NK-92 (cell line): ENCODE data around the gene PRXL2A.

ENCODE experiments used
- DNase-seq: peaks from one replicate; lab custom pipeline; 2025; ENCODE audit not compliant: unreplicated experiment; lab: John Stamatoyannopoulos, UW

PRXL2A gene

DNA sequence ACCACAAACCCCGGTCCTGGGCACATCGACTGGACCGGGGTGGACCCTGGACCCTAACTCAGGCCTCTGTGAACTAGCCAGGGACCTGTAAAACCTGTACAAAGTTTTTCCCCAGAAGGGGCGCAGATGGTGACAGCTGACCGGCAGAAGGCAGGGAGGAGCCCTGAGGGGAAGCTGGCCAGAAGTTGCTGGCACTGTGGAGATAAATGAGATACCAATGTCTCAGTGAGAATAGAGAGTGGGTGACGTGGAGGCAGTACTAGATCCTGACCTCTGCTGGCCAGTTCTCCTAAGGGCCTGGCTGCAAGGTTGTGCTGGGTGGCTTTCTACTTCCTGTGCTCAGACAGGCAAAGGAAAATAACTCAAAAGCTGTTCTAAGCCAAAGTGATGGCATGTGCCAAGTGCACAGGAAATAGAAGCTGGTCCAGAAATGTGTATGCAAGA, 35.2 kb downstream of the PRXL2A start:
- DNase-seq = no peak

DNA sequence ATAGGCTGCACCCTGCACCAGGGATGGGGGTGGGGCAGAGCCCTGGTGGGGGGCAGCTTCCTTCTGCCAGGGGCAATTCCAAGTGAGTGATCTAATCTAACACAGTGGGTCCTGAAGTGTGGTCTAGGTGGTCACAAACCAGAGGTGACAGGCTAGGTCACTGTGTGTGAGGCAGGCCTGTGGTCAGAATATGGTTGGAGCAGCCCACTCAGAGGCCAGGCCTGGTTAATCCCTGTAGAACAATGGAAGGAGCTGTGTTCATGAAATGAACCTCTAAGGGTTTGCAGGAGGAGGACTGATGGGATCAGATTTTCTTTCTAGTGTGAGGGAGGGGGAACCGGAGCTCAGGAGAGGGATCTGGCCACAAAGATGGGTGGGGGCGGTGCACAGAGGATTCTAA, 35.8 kb downstream of the PRXL2A start:
- DNase-seq = no peak

DNA sequence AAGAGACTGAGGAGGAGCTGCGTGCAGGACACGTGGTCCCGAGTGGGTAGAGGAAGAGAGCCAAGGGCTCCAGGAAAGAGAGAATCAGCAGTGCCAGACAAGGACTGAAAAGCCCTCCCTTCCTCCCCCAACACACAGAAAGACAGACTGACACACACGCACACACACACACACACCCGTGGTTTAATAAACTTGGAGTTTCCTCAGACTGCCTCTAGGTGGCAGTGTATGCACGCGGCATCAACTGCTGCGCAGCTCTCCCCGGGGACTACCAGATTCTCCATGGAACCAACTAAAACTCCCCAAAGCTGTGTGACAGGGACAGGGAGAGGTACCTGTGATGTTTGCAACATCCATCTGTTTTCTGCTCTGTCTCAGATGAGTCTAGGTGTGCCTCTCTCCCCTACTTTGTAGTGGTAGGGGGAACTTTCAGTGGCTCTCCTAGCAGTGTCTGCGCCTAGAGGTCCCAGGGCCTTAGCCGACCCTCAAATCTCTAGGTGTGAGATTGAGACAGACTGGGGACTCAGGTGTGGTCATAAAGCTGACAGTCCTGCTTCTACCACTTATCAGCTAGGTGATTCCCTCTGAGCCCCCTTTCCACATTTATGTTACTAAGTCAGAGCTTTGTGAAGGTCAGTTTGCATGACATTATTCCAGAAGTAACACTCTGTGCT, 36.4 kb downstream of the PRXL2A start:
- DNase-seq = no peak

DNA sequence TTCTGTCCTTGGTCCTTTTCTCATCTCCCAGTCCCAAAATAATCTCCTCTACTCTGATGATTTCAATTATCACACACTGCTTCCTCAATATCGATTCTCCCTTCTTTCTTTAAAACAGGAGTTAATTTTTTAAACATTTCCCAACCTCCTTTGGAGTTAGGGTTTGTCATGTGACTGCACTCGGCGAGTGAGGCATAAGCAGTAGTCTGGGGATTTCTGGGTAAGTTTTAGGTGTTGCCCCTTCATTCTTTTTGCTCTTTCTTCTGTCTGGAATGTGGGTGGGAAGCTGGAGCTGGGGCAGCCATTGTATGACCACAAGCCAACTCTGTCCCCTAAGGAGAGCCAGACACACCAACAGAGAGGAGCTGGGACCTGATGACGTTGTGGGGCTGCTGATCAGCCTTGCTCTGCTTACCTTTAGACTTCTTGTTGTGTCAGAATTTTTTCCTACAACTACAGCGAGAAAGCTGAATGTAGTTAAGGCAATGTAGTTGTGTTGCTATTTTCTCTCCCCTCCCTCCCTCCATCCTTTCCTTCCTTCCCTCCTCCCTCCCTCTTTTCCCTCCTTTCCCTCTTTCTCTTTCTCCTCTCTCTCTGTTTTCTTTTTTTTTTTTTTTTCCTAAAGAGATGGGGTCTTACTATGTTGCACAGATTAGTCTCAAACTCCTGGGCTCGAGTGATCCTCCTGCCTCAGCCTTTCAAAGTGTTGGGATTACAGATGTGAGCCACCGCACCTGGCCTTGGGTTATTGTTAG, 39.3 kb downstream of the PRXL2A start:
- no peak for DNase-seq

DNA sequence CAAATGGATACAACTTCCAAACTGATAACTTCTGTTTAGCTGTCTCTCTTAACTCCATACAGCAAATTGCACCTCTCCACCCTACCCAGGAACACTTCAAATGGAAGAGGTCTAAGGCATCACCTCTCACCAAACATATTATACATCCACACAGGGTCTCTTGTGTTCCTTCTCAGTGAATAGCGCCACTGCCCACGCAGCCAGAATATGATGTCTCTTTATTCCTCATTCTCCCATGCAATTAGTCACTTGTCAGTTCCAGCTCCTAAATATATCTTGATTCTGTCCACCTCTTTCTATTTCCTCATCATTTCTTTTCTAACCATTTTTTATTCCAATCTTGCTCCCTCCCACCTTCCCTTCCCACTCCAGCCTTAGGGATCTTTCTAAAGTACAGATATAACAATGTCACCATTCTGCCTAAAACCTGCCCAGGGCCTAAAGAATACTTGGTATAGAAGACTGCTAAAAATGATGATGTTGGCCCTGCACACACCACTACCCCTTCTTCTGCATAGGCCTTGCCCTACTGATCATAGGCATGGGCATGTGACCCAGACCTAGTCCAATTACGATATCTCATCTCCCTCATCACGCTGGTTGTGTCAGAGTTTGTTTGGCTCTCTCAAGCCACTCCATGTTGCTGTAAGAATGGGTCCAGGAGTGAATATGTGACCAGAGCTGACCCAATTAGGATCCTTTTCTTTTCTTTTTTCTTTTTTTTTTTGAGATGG, 40.0 kb downstream of the PRXL2A start:
- no peak for DNase-seq

DNA sequence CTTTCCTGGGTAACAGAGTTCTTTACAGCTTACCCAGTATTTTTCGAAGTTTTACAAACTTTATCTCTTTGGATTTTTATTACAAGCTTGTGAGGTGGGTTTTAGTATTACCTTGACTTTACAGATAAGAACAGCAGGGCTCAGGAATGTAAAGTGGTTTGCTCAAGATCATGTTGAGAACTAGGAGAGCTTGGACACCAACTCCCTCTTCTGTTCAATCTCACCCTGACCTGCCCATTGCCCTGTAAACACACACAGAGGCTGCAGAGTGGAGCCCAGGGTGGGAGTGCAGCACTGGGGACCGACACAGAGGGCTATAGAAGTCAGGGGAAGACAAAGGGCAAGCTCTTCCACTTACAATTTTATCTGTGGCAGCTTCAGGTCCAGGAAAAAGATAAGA, 41.2 kb downstream of the PRXL2A start:
- no peak for DNase-seq

DNA sequence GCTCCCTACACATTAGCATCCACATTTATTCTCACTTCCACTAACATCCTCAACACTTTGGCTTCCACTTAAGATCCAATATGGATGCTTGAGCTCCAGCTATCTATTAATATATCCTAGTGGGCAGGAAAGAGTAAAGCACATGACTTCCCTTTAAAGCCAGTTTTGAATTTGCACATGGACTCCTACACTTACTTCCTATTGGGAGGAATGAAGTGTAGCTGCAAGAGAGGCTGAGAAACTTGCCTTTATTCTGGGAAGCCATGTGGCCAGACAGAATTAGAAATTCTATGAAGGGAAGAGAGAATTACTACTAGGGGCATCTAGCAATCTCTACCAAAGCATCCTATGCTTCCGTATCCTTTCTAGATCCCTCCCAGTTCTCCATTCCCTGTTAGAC, 42.8 kb downstream of the PRXL2A start:
- DNase-seq = no peak

DNA sequence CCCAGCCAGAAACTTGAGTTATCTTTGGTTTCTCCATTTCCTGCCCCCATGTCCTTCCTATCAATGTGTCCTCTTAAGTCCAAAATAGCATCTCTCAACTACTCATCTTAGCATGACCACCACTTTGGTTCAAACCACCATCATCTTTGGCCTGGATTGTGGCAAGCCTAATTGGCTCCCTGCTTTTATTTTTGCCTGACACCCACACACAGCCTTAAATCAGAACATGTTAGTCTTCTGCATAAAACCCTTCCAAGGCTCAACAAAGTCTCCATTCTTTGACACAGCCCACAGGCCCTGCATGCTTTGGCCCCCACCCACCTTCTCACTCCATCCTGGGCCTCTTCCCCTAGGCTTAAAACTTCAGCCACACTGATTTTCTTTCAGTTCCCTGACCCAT, 43.7 kb downstream of the PRXL2A start:
- DNase-seq = no peak

DNA sequence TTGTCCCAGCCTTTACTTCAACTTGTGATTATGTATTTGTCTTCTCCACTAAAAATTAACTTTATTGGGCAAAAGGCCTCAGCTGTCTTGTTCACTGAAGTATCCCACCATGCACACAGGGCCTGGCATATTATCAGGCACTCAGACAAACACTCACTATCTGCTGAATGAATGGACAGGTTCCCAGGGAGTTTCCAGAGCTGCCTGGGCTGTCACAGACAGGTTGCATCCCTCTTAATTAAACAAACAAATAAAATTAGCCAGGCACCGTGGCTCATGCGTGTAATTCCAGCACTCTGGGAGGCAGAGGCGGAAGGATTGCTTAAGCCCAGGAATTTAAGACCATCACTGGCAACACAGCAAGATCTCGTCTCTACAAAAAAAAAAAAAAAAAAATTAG, 44.3 kb downstream of the PRXL2A start:
- no peak for DNase-seq

DNA sequence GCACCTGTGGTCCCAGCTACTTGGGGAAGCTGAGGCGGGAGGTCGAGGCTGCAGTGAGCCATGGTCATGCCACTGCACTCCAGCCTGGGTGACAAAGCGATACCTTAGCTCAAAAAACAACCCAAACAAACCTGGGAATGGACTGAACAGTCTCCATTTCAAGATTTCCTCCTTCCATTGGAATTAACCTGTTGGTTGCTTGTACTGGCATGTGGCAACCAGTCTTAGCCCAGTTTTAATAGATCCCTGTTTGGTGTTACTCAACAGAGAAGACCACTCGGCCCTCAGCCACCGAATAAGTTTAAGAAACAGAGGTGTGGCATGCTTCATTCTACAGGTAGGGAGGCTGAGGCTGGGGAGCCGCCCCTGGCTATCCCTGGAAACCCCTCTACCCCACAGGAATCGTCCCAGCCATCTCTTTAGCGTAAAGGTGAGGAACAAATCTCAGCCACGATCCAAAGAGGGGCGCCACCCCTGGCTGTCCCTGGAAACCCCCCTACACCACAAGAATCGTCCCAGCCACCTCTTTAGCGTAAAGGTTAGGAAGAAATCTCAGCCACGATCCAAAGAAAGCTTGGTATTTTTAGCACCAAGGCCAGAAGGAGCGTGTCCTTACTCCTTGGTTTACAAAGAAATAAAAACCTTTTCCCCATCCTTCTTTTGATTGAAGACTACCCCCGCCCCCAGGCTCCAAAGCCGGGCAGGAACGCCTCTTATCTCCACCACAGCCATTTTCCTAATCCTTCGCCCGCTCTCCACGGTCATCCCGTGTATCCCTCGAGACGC, 44.9 kb downstream of the PRXL2A start:
- no peak for DNase-seq

DNA sequence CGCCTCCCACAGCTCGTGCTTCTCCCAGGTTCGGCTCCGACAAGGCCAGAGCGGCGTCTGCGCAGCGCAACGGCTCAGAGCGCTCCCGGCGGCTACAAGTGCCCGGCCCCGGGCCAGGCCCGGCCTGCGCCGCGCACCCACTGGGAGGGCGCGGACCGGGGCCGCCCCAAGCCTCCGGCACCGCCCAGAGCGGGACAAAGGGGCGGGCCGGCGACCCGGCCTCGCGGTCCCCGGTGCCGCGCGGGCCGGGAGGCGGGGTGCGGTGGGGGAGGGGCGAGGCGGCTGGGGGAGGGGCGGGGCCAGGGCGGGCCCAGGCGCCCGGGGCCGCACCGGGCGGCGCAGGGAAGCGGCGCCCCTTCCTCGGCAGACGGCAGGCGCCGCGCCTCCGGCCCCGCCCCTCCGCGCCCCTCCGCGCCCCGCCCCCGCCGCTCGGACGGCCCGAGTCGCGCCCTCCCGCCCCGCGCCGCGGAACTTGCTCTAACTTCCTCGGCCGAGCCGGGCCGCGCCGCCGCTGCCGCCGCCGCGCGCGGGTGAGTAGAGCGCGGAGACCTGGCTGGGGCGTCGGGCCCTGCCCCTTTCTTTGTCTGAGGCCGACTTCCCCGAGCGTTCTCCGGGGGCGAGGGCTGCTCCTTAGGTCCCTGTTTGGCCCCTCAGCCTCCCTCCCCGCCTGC, 45.6 kb downstream of the PRXL2A start, which contains the start of gene TSPAN14:
TSPAN14 (plus strand) TSS at position 469 of the 671 bp plus-strand sequence. CDS start 34,924 bp downstream, outside the sequence.
- DNase-seq = no peak

DNA sequence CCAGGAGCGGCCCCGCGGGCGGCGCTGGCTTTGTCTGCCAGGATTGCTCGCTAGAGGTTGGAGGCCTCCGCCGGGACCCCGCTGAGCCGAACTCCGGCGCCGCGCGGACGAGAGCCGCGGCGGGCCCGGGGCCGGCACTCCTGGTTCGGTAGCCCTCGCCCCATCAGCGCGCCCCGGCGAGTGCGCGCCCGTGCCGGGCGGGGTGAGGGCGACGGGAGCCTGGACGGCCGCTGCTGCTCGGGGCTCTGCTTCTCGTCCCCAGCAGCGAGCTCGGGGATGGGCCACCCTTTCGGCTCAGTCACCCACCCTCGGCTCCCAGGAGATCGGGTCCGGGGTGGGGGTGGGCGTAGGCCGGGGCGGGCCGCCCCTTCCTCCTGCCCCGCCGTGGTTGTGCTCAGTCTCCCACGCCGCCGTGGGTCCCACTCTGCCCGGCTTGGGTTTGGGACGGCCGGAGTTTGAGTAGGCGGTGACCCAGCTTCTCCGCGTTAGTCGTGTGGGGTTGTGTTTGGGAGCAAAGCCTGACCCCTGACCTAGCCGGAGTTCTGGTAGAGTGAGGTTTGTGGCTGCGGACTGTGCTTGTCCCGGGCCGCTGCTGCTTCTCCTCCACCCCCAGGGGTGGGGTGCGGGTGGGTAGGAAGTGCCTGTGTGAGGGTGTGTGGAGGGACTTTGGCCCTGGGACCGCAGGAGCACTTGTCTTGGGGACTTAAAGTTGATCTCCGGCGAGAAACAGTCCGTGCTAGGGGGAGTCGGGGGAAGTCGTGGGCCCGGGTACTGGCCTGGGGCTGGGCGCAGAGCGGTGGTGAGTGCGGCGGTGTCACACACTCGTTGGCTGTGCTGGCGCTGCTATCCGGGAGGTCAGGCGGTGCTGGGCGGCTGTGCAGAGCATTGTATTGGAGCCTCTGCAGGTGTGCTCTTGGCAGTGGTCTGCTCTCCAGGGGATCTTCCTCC, 46.4 kb downstream of the PRXL2A start:
- no peak for DNase-seq

DNA sequence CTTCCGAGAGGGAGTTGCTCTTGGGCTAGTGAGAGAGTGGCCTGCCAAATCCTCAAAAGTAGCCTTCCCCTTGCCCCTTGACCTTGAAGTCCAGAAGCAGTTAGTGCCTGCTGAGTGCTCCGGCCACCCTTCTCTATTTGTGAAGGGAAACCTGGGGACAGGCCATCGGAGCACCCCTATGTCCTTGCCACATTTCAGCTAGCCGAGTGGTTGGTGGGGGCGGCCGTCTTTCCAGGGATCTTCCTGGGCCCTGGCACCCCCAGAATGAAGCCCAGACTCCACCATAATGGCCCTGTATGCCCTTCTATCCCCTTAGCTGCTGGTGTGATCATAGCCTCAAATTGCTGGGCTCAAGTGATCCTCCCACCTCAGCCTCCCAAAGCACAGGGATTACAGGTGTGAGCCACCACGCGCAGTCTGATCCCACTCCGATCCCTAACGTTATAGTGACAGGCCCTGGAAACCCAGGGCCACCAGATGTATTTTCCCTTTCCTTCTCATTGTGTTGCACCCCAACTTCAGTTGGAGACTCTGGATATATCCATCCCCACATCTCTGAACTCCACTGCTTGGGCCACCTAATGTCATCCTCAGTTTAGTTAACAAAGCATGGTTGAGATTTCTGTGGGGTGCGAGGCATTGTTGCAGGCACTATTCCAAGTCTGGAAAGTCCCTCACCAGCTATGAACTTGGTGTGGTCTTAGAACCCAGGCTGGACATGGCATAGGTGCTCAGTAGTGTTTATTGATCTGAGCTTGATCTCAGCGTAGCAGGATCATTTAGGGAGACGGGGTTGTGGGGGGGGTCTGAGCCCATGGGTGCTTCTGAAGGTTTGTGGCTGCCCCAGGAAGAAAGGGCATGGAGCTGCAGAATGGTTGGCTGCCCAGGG, 47.4 kb downstream of the PRXL2A start:
- no peak for DNase-seq

DNA sequence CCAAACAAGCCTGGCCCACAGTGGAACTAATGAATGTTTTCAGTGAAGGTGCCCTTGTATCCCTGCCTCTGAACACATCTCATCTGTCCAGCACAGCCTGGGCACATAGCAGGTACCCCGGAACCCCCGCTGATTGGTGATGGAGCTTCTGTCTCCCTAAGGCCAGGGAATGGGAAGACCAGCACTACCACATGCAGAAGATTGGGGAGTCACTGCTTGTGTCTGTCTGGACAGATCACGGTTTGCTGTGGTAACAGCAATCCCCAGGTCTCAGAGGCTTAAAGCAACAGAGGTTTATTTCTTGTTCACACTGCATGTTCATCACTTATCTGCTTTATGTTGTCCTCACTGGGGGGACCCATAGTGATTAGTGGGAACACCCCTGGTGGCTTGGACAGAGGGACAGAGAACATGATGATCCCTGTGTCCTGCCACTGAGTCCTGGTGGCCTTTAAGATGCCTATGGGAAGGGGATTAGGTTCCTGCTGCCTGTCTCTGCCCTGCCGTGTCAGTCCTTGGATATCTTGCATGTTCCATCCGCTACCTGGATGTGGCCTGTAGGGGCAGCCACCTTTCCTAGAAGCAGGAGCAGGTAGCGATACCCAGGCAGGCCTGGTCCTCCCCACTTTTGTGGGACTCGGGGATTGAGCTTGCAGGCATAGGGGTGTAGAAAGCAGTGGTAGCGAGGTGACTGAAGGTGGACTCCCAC, 49.4 kb downstream of the PRXL2A start:
- no peak for DNase-seq

DNA sequence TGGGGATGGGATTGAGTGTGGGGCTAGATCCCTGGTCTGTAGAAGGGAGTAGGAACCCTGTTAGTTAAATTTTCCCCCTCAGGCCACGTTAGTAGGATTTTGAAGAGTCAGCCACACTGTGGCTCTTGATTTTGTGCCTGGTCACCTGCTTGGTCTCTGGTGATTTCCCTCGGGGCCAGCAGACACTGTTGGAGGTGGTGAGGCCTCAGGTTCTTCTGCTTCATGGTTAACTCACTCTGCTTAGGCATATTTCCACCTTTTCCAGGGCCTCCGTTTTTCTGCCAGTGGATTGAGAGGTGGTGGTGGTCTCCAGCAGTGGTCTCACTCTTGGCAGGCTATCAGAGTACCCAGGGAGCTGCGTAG, 49.9 kb downstream of the PRXL2A start:
- DNase-seq = no peak

DNA sequence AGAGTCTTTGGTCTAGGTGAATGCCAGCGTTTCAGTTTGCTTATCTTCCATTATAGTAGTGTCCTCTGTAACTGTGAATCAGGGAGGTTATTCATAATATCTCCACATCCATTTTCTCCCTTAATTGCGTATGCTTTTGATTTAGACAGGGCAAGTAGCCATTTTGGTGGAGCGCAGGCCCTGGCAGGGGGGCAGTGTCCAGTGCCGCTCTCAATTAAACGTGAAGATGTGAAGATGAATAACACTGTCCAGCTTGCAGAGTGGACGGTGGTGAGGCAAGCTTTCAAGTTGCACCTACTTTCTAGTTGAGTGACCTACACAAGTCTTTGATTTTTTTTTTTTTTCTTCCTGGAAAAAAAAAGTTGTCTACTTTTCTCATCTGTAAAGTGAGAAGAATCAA, 50.3 kb downstream of the PRXL2A start:
- no peak for DNase-seq

DNA sequence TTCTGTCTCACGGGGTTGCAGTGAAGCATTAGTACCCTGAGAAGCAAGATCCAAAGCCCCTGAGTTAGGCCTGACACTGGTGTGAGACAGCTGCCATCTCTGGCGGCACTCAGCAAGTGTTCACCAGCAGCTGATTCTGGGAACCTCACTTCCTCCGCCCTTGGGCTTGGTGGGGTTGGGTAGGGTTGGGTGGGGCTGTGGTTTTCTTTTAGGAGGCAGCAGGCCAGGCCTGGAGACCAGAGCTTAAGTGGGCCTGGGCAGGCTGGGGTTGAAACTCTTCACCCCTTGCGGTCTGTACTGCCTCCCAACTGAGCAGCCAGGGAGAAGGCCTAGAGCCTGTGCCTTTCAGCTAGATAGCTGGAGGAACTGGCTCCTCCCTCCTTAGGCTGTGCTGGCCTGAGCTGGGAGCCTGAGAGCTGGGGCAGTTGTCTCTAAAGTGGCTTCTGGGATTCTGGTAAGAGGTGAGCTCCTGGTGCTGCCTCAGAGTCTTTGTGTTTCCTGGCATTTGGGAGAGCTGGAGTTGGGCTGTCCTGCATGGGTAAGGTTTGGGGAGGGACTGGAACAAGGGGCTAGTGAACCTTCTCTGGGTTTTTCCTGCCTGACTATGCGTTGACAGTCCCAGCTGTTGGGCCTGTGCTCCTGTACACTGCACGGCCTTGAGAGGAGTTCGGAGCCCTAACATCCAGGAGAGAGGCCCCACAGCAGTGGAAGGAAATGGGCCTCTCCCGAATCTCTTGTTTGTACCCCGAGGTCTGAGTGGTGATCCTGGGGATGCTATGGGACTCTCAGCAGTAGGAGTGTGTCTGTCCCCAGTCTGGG, 50.9 kb downstream of the PRXL2A start:
- no peak for DNase-seq
